B cell (primary cell): ENCODE measurements around the gene PEX7. TPM values are rescaled to one million over a fixed set of nuclear protein-coding genes. Genes with fewer than 3 reads are reported as not detected.

Experiments
- ATAC-seq: fragments of 200-7000 bp; cut with Tn5 transposase; one replicate; pipeline ENCODE4 v1.10.0; 2021; ENCODE audit warnings: low read depth, mild to moderate bottlenecking, moderate number of reproducible peaks, moderate library complexity
- CTCF ChIA-PET: fragments of 350-600 bp; sonication (Branson Sonifier 250); formaldehyde crosslinking; loops from one replicate; lab custom pipeline; 2021; ENCODE audit warnings: antibody characterized with exemption, inconsistent platforms; lab: Charles Lee
- POLR2A ChIA-PET: fragments of 350-600 bp; sonication (Branson Sonifier 250); formaldehyde crosslinking; loops from one replicate; lab custom pipeline; 2021; ENCODE audit warnings: antibody characterized with exemption; lab: Charles Lee
- DNase-seq: peaks from one replicate; pipeline ENCODE4 v3.0.0; 2013
- H2AFZ ChIP-seq: 2 replicates; pipeline ENCODE4 v1.6.1; 2012; ENCODE audit warnings: mild to moderate bottlenecking, low read depth, low read length; ENCODE audit not compliant: insufficient read depth, poor library complexity, severe bottlenecking
- H3K27ac ChIP-seq, 2 donors: 1 replicate in 1 of 2; 2 replicates in 1 of 2; pipeline ENCODE4 v1.5.1; 2012 to 2013; ENCODE audit warnings: low read length in 2 of 2, mild to moderate bottlenecking in 2 of 2, moderate library complexity in 1 of 2
- H3K27me3 ChIP-seq, 4 experiments: fragments of 200-600 bp in 1 of 4; sonication (generic) in 1 of 4; replicated peaks in 1 of 4; 1 replicate in 2 of 4; 2 replicates in 2 of 4; pipeline versions ENCODE4 v1.6.1 to v1.7.0; 2013 to 2016; ENCODE audit warnings: low read length in 3 of 4, mild to moderate bottlenecking in 2 of 4, mixed read lengths in 1 of 4, moderate library complexity in 1 of 4; ENCODE audit not compliant: insufficient read depth in 4 of 4, control insufficient read depth in 3 of 4; ENCODE audit errors: control extremely low read depth in 1 of 4
- H3K36me3 ChIP-seq, 2 experiments: replicated peaks in 1 of 2; 1 replicate in 1 of 2; 2 replicates in 1 of 2; pipeline versions ENCODE4 v1.6.1 to v1.7.1; 2013; ENCODE audit warnings: low read length in 1 of 2; ENCODE audit not compliant: insufficient read depth in 2 of 2, control insufficient read depth in 1 of 2; ENCODE audit errors: control extremely low read depth in 1 of 2, extremely low read depth in 1 of 2
- H3K4me1 ChIP-seq, 2 donors: fragments of 200-600 bp in 1 of 2; sonication (generic) in 1 of 2; 1 replicate in 1 of 2; 2 replicates in 1 of 2; pipeline versions ENCODE4 v1.5.1 to v1.6.1; 2013 to 2017; ENCODE audit warnings: low read length in 2 of 2; ENCODE audit not compliant: control insufficient read depth in 2 of 2, insufficient read depth in 2 of 2
- H3K4me2 ChIP-seq: replicated peaks from 2 replicates; pipeline ENCODE3; 2012; ENCODE audit warnings: mild to moderate bottlenecking, low read depth, low read length; ENCODE audit not compliant: poor library complexity, severe bottlenecking
- H3K4me3 ChIP-seq, 5 experiments: fragments of 200-600 bp in 1 of 5; sonication (generic) in 1 of 5; 1 replicate in 3 of 5; 2 replicates in 2 of 5; pipeline versions ENCODE4 v1.5.1 to v1.7.0; 2011 to 2016; ENCODE audit warnings: low read length in 4 of 5, mild to moderate bottlenecking in 4 of 5, low read depth in 2 of 5, control low read depth in 1 of 5, moderate library complexity in 1 of 5; ENCODE audit not compliant: insufficient read depth in 1 of 5; ENCODE audit errors: control extremely low read depth in 1 of 5, extremely low read depth in 1 of 5
- H3K79me2 ChIP-seq: fragments of 200-600 bp; sonication (generic); one replicate; pipeline ENCODE4 v1.6.0; 2016; ENCODE audit warnings: low read length; ENCODE audit not compliant: control insufficient read depth, insufficient read depth
- H3K9ac ChIP-seq: fragments of 200-600 bp; sonication (generic); 2 replicates; pipeline ENCODE4 v1.6.1; 2017; ENCODE audit warnings: mild to moderate bottlenecking, low read length, moderate library complexity
- H3K9me3 ChIP-seq, 3 donors: one replicate each; pipeline versions ENCODE4 v1.6.1 to v1.7.1; 2013; ENCODE audit warnings: low read length in 2 of 3; ENCODE audit not compliant: control insufficient read depth in 2 of 3, insufficient read depth in 1 of 3; ENCODE audit errors: control extremely low read depth in 1 of 3
- H4K20me1 ChIP-seq: 2 replicates; pipeline ENCODE4 v1.6.0; 2012; ENCODE audit warnings: mild to moderate bottlenecking, low read length; ENCODE audit not compliant: insufficient read depth, control insufficient read depth, poor library complexity, severe bottlenecking
- H3K27ac Mint-ChIP-seq: one replicate; pipeline ENCODE4 v1.8.0; 2021; ENCODE audit warnings: mixed read lengths
- H3K27me3 Mint-ChIP-seq: one replicate; pipeline ENCODE4 v1.8.0; 2021; ENCODE audit warnings: mixed read lengths
- H3K4me1 Mint-ChIP-seq: one replicate; pipeline ENCODE4 v1.8.0; 2021; ENCODE audit warnings: mixed read lengths
- H3K4me3 Mint-ChIP-seq: one replicate; pipeline ENCODE4 v1.8.0; 2021; ENCODE audit warnings: mixed read lengths
- H3K9me3 Mint-ChIP-seq: one replicate; pipeline ENCODE4 v1.8.0; 2022; ENCODE audit warnings: mixed read lengths; ENCODE audit not compliant: insufficient read depth
- EZH2 ChIP-seq: IDR thresholded peaks from 2 replicates; pipeline ENCODE4 v1.6.1; 2012; ENCODE audit warnings: borderline replicate concordance, low read depth, mild to moderate bottlenecking, moderate library complexity, low read length; ENCODE audit not compliant: insufficient read depth, poor library complexity, severe bottlenecking
- WGBS: methylation state at CpG from one replicate; pipeline ENCODE4 v1.1.5; 2013; ENCODE audit warnings: missing lambda C conversion rate; ENCODE audit not compliant: insufficient coverage; 5-methylcytosine and 5-hydroxymethylcytosine counted together
- intact Hi-C: fragments of 100-400 bp; cut with micrococcal nuclease; formaldehyde crosslinking; loops from one replicate; pipeline ENCODE4 v1.10.0; 2022
- polyA plus RNA-seq: library from polyadenylated mRNA; depleted of rRNA; stranded (reverse); fragments of >200 nt; gene quantifications from 2 replicates; pipeline ENCODE4 v1.2.3, GENCODE V29; 2012
- total RNA-seq, 2 donors: library from RNA; stranded (reverse); fragments of 120-200 nt in 1 of 2; gene quantifications; 1 replicate in 1 of 2; 2 replicates in 1 of 2; pipeline versions ENCODE4 v1.2.3 to v1.2.4, GENCODE V29; 2013 to 2022
- TF ChIP-seq, protein P1 (sequence below): fragments of 200-600 bp; IDR thresholded peaks from one replicate; pipeline ENCODE4 v1.8.0; 2022; ENCODE audit warnings: antibody characterized with exemption, mild to moderate bottlenecking

The PEX7 gene
- total and polyA plus RNA-seq, 2 donors (not counting 1 experiment from before 2014, with no cell fraction given), result 3.9 TPM

GRCh38 chr6:136787726-136788068, 34.7 kb upstream of the PEX7 start:
- Histone ChIP-seq H3K27me3 (no peaks in the 10 kb centered on the region), H3K4me3 (no peak overlapping the region), H3K27ac (peak overlapping the region in 1 of 2 donors; percentile 43), H3K9ac (no peak overlapping the region), H4K20me1 (peaks cover 5% of the 10 kb centered on the region), H3K36me3 (no peaks in the 10 kb centered on the region), H3K4me1 (peaks cover 70 to 75% of the 10 kb centered on the region in 2 donors), H2AFZ (no peak overlapping the region), H3K9me3 (peaks cover 0 to 7% (median 3%) of the 10 kb centered on the region in 3 donors), H3K4me2 (peak overlapping the region; percentile 23), H3K79me2 (peaks cover 78% of the 10 kb centered on the region)
- TF ChIP-seq EZH2, result no peak
- TF ChIP-seq, protein P1, sequence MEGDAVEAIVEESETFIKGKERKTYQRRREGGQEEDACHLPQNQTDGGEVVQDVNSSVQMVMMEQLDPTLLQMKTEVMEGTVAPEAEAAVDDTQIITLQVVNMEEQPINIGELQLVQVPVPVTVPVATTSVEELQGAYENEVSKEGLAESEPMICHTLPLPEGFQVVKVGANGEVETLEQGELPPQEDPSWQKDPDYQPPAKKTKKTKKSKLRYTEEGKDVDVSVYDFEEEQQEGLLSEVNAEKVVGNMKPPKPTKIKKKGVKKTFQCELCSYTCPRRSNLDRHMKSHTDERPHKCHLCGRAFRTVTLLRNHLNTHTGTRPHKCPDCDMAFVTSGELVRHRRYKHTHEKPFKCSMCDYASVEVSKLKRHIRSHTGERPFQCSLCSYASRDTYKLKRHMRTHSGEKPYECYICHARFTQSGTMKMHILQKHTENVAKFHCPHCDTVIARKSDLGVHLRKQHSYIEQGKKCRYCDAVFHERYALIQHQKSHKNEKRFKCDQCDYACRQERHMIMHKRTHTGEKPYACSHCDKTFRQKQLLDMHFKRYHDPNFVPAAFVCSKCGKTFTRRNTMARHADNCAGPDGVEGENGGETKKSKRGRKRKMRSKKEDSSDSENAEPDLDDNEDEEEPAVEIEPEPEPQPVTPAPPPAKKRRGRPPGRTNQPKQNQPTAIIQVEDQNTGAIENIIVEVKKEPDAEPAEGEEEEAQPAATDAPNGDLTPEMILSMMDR, result no peak
- H3K27ac Mint-ChIP-seq, result peak overlapping the region; percentile 86
- CTCF ChIA-PET, result interaction anchor here (0.9 to 8.7 kb wide), 7 partner anchors 12 to 143 kb away, joined by 3 to 433 read pairs (median 4); no protein-coding TSS in a partner anchor
- H3K9me3 Mint-ChIP-seq, result peaks cover 3% of the 10 kb centered on the region
- H3K27me3 Mint-ChIP-seq, result no peaks in the 10 kb centered on the region
- DNase-seq (no peak), ATAC-seq (no peak)
- peak overlapping the region; percentile 68 for H3K4me3 Mint-ChIP-seq
- intact Hi-C loops, result no loop called here
- POLR2A ChIA-PET, result interaction anchor here (1.6 kb wide), 1 partner anchor 23 kb away, joined by 14 read pairs; no protein-coding TSS in a partner anchor
- peaks cover 75% of the 10 kb centered on the region for H3K4me1 Mint-ChIP-seq
- WGBS, result 100% methylated on average over 1 of the region's 4 CpGs

GRCh38 chr6:136788069-136788902, 34.1 kb upstream of the PEX7 start:
- 100% methylated on average over 2 of the region's 7 CpGs for WGBS
- peaks cover 3% of the 10 kb centered on the region for H3K9me3 Mint-ChIP-seq
- TF ChIP-seq EZH2, result no peak
- TF ChIP-seq, protein P1, result no peak
- H3K4me1 ChIP-seq, result peaks cover 66 to 72% of the 10 kb centered on the region in 2 donors
- H3K9ac ChIP-seq, result no peak overlapping the region
- H3K9me3 ChIP-seq, result peaks cover 0 to 7% (median 3%) of the 10 kb centered on the region in 3 donors
- ChIA-PET CTCF (interaction anchor here (0.6 to 8.7 kb wide), 6 partner anchors 10 to 144 kb away, joined by 3 to 433 read pairs (median 65); no protein-coding TSS in a partner anchor), POLR2A (no interaction called here)
- no peaks in the 10 kb centered on the region for H3K27me3 ChIP-seq
- H3K4me2 ChIP-seq, result peak overlapping the region; percentile 23
- peak overlapping the region; percentile 13 to 43 for H3K27ac ChIP-seq
- intact Hi-C loops, result no loop called here
- peaks cover 73% of the 10 kb centered on the region for H3K4me1 Mint-ChIP-seq
- peaks cover 5% of the 10 kb centered on the region for H4K20me1 ChIP-seq
- DNase-seq (peak; percentile 48), ATAC-seq (no peak)
- no peaks in the 10 kb centered on the region for H3K27me3 Mint-ChIP-seq
- no peak overlapping the region for H2AFZ ChIP-seq
- peaks cover 72% of the 10 kb centered on the region for H3K79me2 ChIP-seq
- H3K36me3 ChIP-seq, result no peaks in the 10 kb centered on the region
- peak overlapping the region; percentile 68 for H3K4me3 Mint-ChIP-seq
- no peak overlapping the region for H3K4me3 ChIP-seq
- peak overlapping the region; percentile 86 for H3K27ac Mint-ChIP-seq
